CD4-positive, alpha-beta T cell (primary cell): ENCODE measurements around the gene COG5. TPM values are rescaled to one million over a fixed set of nuclear protein-coding genes. Genes with fewer than 3 reads are reported as not detected.

Source experiments
- ATAC-seq: fragments of 200-7000 bp; cut with Tn5 transposase; one replicate; pipeline ENCODE4 v1.10.0; 2022; ENCODE audit warnings: mild to moderate bottlenecking; ENCODE audit not compliant: poor library complexity
- CTCF ChIA-PET: fragments of 350-600 bp; sonication (Branson Sonifier 250); formaldehyde crosslinking; loops from one replicate; lab custom pipeline; 2021; ENCODE audit warnings: antibody characterized with exemption, inconsistent platforms; lab: Charles Lee
- POLR2A ChIA-PET: fragments of 350-600 bp; sonication (Branson Sonifier 250); formaldehyde crosslinking; loops from one replicate; lab custom pipeline; 2021; ENCODE audit warnings: antibody characterized with exemption, inconsistent platforms; lab: Charles Lee
- DNase-seq, 14 experiments: peaks; one replicate each; pipeline ENCODE4 v3.0.0-alpha.2; 2013 to 2020; ENCODE audit warnings: mixed read lengths in 2 of 14
- H3K27ac ChIP-seq, 2 donors: one replicate each; pipeline versions ENCODE4 v1.5.1 to v1.7.0; 2013; ENCODE audit warnings: low read length in 2 of 2, low read depth in 1 of 2, mild to moderate bottlenecking in 1 of 2
- H3K27me3 ChIP-seq, 2 experiments: 1 replicate in 1 of 2; 2 replicates in 1 of 2; pipeline versions ENCODE4 v1.6.1 to v1.7.0; 2013; ENCODE audit warnings: low read length in 2 of 2, control low read depth in 1 of 2, mild to moderate bottlenecking in 1 of 2, moderate library complexity in 1 of 2; ENCODE audit not compliant: insufficient read depth in 2 of 2, control insufficient read depth in 1 of 2
- H3K36me3 ChIP-seq: one replicate; pipeline ENCODE4 v1.6.1; 2013; ENCODE audit warnings: low read length, control low read depth; ENCODE audit not compliant: insufficient read depth
- H3K4me1 ChIP-seq: one replicate; pipeline ENCODE4 v1.6.1; 2013; ENCODE audit warnings: low read length, control low read depth; ENCODE audit not compliant: insufficient read depth
- H3K4me3 ChIP-seq: one replicate; pipeline ENCODE4 v1.5.1; 2013; ENCODE audit warnings: mild to moderate bottlenecking, low read length, moderate library complexity
- H3K9me3 ChIP-seq, 2 experiments: 1 replicate in 1 of 2; 2 replicates in 1 of 2; pipeline versions ENCODE4 v1.6.1 to v1.7.0; 2013; ENCODE audit warnings: low read length in 2 of 2, mild to moderate bottlenecking in 2 of 2, control low read depth in 1 of 2, moderate library complexity in 1 of 2; ENCODE audit not compliant: control insufficient read depth in 1 of 2, insufficient read depth in 1 of 2
- H3K27ac Mint-ChIP-seq: one replicate; pipeline ENCODE4 v1.8.0; 2020; ENCODE audit warnings: mixed read lengths
- H3K27me3 Mint-ChIP-seq: one replicate; pipeline ENCODE4 v1.8.0; 2021; ENCODE audit warnings: mixed read lengths
- H3K36me3 Mint-ChIP-seq: one replicate; pipeline ENCODE4 v1.8.0; 2021; ENCODE audit warnings: low read depth, mixed read lengths
- H3K4me1 Mint-ChIP-seq: one replicate; pipeline ENCODE4 v1.8.0; 2021; ENCODE audit warnings: low read depth, mixed read lengths
- H3K4me3 Mint-ChIP-seq: one replicate; pipeline ENCODE4 v1.8.0; 2020; ENCODE audit warnings: mild to moderate bottlenecking, mixed read lengths
- H3K9me3 Mint-ChIP-seq: one replicate; pipeline ENCODE4 v1.8.0; 2020; ENCODE audit warnings: mixed read lengths
- CTCF ChIP-seq: fragments of 200-600 bp; IDR thresholded peaks from one replicate; pipeline ENCODE4 v1.8.0; 2022; ENCODE audit warnings: antibody characterized with exemption, mild to moderate bottlenecking
- intact Hi-C, 2 experiments: fragments of 100-400 bp; cut with DNase I in 1 of 2; cut with micrococcal nuclease in 1 of 2; formaldehyde crosslinking; loops; one replicate each; pipeline versions ENCODE4 v1.15.1 to v1.9.0; 2023 to 2025; cut with DNase I, micrococcal nuclease
- total RNA-seq, 174 experiments: library from RNA in 2 of 174; stranded (reverse) in 2 of 174; gene quantifications; one replicate each; pipeline ENCODE4 v1.2.3 and lab custom pipeline; 2021 to 2026

COG5 gene
- total RNA-seq, 2 experiments from 2014 or later, result 43.4 to 44.5 TPM

GRCh38 chr7:107453388-107453787 is 110.3 kb downstream of the COG5 start:
- intact Hi-C loops, result no loop called here
- Mint-ChIP-seq H3K4me1 (peaks cover 13% of the 10 kb centered on the region), H3K27ac (no peak overlapping the region), H3K27me3 (no peaks in the 10 kb centered on the region), H3K4me3 (no peak overlapping the region), H3K36me3 (peaks cover 79% of the 10 kb centered on the region), H3K9me3 (no peaks in the 10 kb centered on the region)
- TF ChIP-seq CTCF, result no peak
- Histone ChIP-seq H3K9me3 (peaks cover 0 to 4% of the 10 kb centered on the region in 2 experiments), H3K36me3 (peaks cover 5% of the 10 kb centered on the region), H3K27me3 (no peaks in the 10 kb centered on the region), H3K27ac (no peak overlapping the region), H3K4me3 (no peak overlapping the region), H3K4me1 (no peaks in the 10 kb centered on the region)
- ATAC-seq (no peak), DNase-seq (no peak)
- ChIA-PET CTCF (no interaction called here), POLR2A (no interaction called here)

DNA sequence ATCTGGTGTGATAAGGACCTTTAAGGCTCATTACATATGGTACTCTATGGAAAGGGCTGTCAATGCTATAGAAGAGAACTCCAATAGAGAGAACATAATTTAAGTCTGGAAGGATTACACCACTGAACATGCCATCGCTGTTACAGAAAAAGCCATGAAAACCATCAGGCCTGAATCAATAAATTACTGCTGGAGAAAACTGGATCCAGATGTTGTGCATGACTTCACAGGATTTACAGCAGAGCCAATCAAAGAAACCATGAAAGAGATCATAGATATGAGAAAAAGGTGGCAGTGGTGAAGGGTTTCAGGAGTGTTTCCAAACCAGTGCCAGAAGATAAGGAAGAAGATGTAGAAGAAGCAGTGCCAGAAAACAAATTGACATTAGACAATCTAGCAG is 112.8 kb downstream of the COG5 start:
- Mint-ChIP-seq H3K4me3 (no peak overlapping the region), H3K9me3 (no peaks in the 10 kb centered on the region), H3K36me3 (peaks cover 71% of the 10 kb centered on the region), H3K4me1 (peaks cover 13% of the 10 kb centered on the region), H3K27me3 (no peaks in the 10 kb centered on the region), H3K27ac (no peak overlapping the region)
- Histone ChIP-seq H3K9me3 (no peaks in the 10 kb centered on the region), H3K4me3 (no peak overlapping the region), H3K27me3 (no peaks in the 10 kb centered on the region), H3K27ac (no peak overlapping the region), H3K4me1 (no peaks in the 10 kb centered on the region), H3K36me3 (no peaks in the 10 kb centered on the region)
- POLR2A ChIA-PET, result no interaction called here
- intact Hi-C loops, result no loop called here
- ATAC-seq, result no peak
- CTCF ChIA-PET, result no interaction called here
- TF ChIP-seq CTCF, result no peak
- no peak for DNase-seq

- Histone ChIP-seq H3K4me3 (no peak overlapping the region), H3K9me3 (no peaks in the 10 kb centered on the region), H3K4me1 (no peaks in the 10 kb centered on the region), H3K27ac (no peak overlapping the region), H3K27me3 (no peaks in the 10 kb centered on the region), H3K36me3 (peaks cover 2% of the 10 kb centered on the region)
- TF ChIP-seq CTCF, result no peak
- H3K4me3 Mint-ChIP-seq, result no peak overlapping the region
- H3K4me1 Mint-ChIP-seq, result peaks cover 13% of the 10 kb centered on the region
- DNase-seq (no peak), ATAC-seq (no peak)
- CTCF ChIA-PET, result no interaction called here
- POLR2A ChIA-PET, result no interaction called here
- no peak overlapping the region for H3K27ac Mint-ChIP-seq
- H3K9me3 Mint-ChIP-seq, result no peaks in the 10 kb centered on the region
- intact Hi-C loops, result no loop called here
- H3K36me3 Mint-ChIP-seq, result peaks cover 74% of the 10 kb centered on the region
- H3K27me3 Mint-ChIP-seq, result no peaks in the 10 kb centered on the region
Measured at GRCh38 chr7:107446988-107447387, 116.7 kb downstream of the COG5 start.
